SK-N-SH treated with all-trans-retinoic acid at 6 μM for 48 hours (cell line): Measurements from ENCODE around the gene DCLK1.

Experiments
- ATAC-seq: fragments of 200-7000 bp; cut with Tn5 transposase; 3 replicates; pipeline ENCODE4 v1.9.1; 2020; ENCODE audit warnings: mild to moderate bottlenecking, moderate library complexity
- ARNTL ChIP-seq: fragments of 450-650 bp; formaldehyde crosslinking; IDR thresholded peaks from 2 replicates; pipeline ENCODE4 v1.5.0; 2020; ENCODE audit warnings: low read depth, mild to moderate bottlenecking, moderate library complexity, borderline replicate concordance
- BACH2 ChIP-seq: fragments of 250-450 bp; sonication (Bioruptor Pico); IDR thresholded peaks from 2 replicates; pipeline ENCODE4 v1.9.0; 2021; ENCODE audit warnings: mild to moderate bottlenecking, borderline replicate concordance
- CREB5 ChIP-seq: fragments of 250-450 bp; sonication (Bioruptor Pico); IDR thresholded peaks from 2 replicates; pipeline ENCODE4 v1.5.1; 2020; ENCODE audit warnings: low read depth, mild to moderate bottlenecking, moderate library complexity
- CSDC2 ChIP-seq: fragments of 250-450 bp; sonication (Bioruptor Pico); IDR thresholded peaks from 2 replicates; pipeline ENCODE4 v1.5.0; 2020; ENCODE audit warnings: mild to moderate bottlenecking, moderate library complexity
- ESRRG ChIP-seq: fragments of 250-450 bp; sonication (Bioruptor Pico); IDR thresholded peaks from 2 replicates; pipeline ENCODE4 v1.6.1; 2021; ENCODE audit warnings: mild to moderate bottlenecking
- GLIS3 ChIP-seq: fragments of 250-450 bp; sonication (Bioruptor Pico); IDR thresholded peaks from 2 replicates; pipeline ENCODE4 v1.5.0; 2020; ENCODE audit warnings: mild to moderate bottlenecking, moderate library complexity
- ISL1 ChIP-seq: fragments of 250-450 bp; sonication (Bioruptor Pico); IDR thresholded peaks from 2 replicates; pipeline ENCODE4 v2.1.2; 2022; ENCODE audit warnings: mild to moderate bottlenecking, moderate library complexity
- PATZ1 ChIP-seq: fragments of 250-450 bp; sonication (Bioruptor Pico); IDR thresholded peaks from 2 replicates; pipeline ENCODE4 v1.8.0; 2020; ENCODE audit warnings: mild to moderate bottlenecking, moderate library complexity, borderline replicate concordance
- POU6F1 ChIP-seq: fragments of 250-450 bp; sonication (Bioruptor Pico); IDR thresholded peaks from 2 replicates; pipeline ENCODE4 v1.8.0; 2021; ENCODE audit warnings: low read depth, mild to moderate bottlenecking, moderate library complexity, borderline replicate concordance
- PPARA ChIP-seq: fragments of 250-450 bp; sonication (Bioruptor Pico); IDR thresholded peaks from 2 replicates; pipeline ENCODE4 v1.5.0; 2020; ENCODE audit warnings: mild to moderate bottlenecking, borderline replicate concordance
- RARB ChIP-seq: fragments of 250-450 bp; sonication (Bioruptor Pico); IDR thresholded peaks from 2 replicates; pipeline ENCODE4 v1.8.0; 2021; ENCODE audit warnings: mild to moderate bottlenecking, moderate library complexity
- SNAI2 ChIP-seq: fragments of 250-450 bp; sonication (Bioruptor Pico); IDR thresholded peaks from 2 replicates; pipeline ENCODE4 v1.5.0; 2020; ENCODE audit warnings: mild to moderate bottlenecking, moderate library complexity
- TCF4 ChIP-seq: fragments of 250-450 bp; sonication (Bioruptor Pico); IDR thresholded peaks from 2 replicates; pipeline ENCODE4 v1.8.0; 2021; ENCODE audit warnings: mild to moderate bottlenecking, moderate library complexity, borderline replicate concordance
- TOX ChIP-seq: fragments of 250-450 bp; sonication (Bioruptor Pico); IDR thresholded peaks from 2 replicates; pipeline ENCODE4 v1.8.0; 2021; ENCODE audit warnings: mild to moderate bottlenecking, moderate library complexity, borderline replicate concordance
- TSHZ2 ChIP-seq: fragments of 250-450 bp; sonication (Bioruptor Pico); IDR thresholded peaks from 2 replicates; pipeline ENCODE4 v1.5.0; 2020; ENCODE audit warnings: mild to moderate bottlenecking, moderate library complexity
- ZC3H10 ChIP-seq: fragments of 250-450 bp; sonication (Bioruptor Pico); IDR thresholded peaks from 2 replicates; pipeline ENCODE4 v1.5.1; 2021; ENCODE audit warnings: mild to moderate bottlenecking, moderate library complexity
- ZFP3 ChIP-seq: fragments of 250-450 bp; sonication (Bioruptor Pico); IDR thresholded peaks from 2 replicates; pipeline ENCODE4 v1.5.0; 2020; ENCODE audit warnings: mild to moderate bottlenecking, moderate library complexity
- ZFP30 ChIP-seq: fragments of 450-650 bp; formaldehyde crosslinking; IDR thresholded peaks from 2 replicates; pipeline ENCODE4 v1.5.0; 2022; ENCODE audit warnings: mild to moderate bottlenecking, moderate library complexity
- ZNF70 ChIP-seq: fragments of 450-650 bp; formaldehyde crosslinking; IDR thresholded peaks from 2 replicates; pipeline ENCODE4 v1.5.0; 2020; ENCODE audit warnings: mild to moderate bottlenecking, moderate library complexity
- TF ChIP-seq, protein P1 (sequence below): fragments of 250-450 bp; sonication (Bioruptor Pico); IDR thresholded peaks from 2 replicates; pipeline ENCODE4 v1.5.1; 2021; ENCODE audit warnings: mild to moderate bottlenecking, moderate library complexity

The DCLK1 gene

GRCh38 chr13:35781036-35782000 lies 349.9 kb downstream of the DCLK1 start:
- ATAC-seq = no peak
- no peak for TF ChIP-seq GLIS3
- no peak for TF ChIP-seq TCF4 (CRISPR knock-in tag)
- TF ChIP-seq ISL1 (CRISPR knock-in tag) = no peak
- TF ChIP-seq ZFP3 (CRISPR knock-in tag) = no peak
- TF ChIP-seq PPARA (CRISPR knock-in tag) = no peak
- no peak for TF ChIP-seq SNAI2
- no peak for TF ChIP-seq TOX (CRISPR knock-in tag)
- TF ChIP-seq ZC3H10 (CRISPR knock-in tag) = no peak
- no peak for TF ChIP-seq RARB (CRISPR knock-in tag)
- TF ChIP-seq ARNTL (CRISPR knock-in tag) = no peak
- TF ChIP-seq BACH2 (CRISPR knock-in tag) = no peak
- TF ChIP-seq, protein P1, sequence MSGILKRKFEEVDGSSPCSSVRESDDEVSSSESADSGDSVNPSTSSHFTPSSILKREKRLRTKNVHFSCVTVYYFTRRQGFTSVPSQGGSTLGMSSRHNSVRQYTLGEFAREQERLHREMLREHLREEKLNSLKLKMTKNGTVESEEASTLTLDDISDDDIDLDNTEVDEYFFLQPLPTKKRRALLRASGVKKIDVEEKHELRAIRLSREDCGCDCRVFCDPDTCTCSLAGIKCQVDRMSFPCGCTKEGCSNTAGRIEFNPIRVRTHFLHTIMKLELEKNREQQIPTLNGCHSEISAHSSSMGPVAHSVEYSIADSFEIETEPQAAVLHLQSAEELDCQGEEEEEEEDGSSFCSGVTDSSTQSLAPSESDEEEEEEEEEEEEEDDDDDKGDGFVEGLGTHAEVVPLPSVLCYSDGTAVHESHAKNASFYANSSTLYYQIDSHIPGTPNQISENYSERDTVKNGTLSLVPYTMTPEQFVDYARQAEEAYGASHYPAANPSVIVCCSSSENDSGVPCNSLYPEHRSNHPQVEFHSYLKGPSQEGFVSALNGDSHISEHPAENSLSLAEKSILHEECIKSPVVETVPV = no peak

- no peak for ATAC-seq
- TF ChIP-seq PATZ1 (CRISPR knock-in tag) (no peak), TCF4 (CRISPR knock-in tag) (no peak), CSDC2 (CRISPR knock-in tag) (no peak), ESRRG (CRISPR knock-in tag) (no peak), TOX (CRISPR knock-in tag) (no peak), CREB5 (no peak), ZC3H10 (CRISPR knock-in tag) (no peak), ZFP30 (CRISPR knock-in tag) (no peak), ZFP3 (CRISPR knock-in tag) (no peak), TSHZ2 (no peak), RARB (CRISPR knock-in tag) (no peak)
- TF ChIP-seq, protein P1 = no peak
Observed at GRCh38 chr13:35780613-35781012, 350.6 kb downstream of the DCLK1 start.

- peak; percentile 97 for ATAC-seq
- TF ChIP-seq CREB5 (no peak), GLIS3 (peak; percentile 9; the same call in 1 of the 2 replicates), POU6F1 (CRISPR knock-in tag) (peak; percentile 86; the same call in 1 of the 2 replicates), SNAI2 (peak; percentile 86; the same call in 1 of the 2 replicates), CSDC2 (CRISPR knock-in tag) (peak; percentile 58; the same call in 1 of the 2 replicates), ESRRG (CRISPR knock-in tag) (no peak), TSHZ2 (peak; percentile 40; the same call in 1 of the 2 replicates), ISL1 (CRISPR knock-in tag) (peak; percentile 94), ZFP3 (CRISPR knock-in tag) (0 out of 2 replicates have a peak, but pooled peaks have one; percentile 56), ZNF70 (CRISPR knock-in tag) (no peak)
Observed at GRCh38 chr13:35771898-35772297, 359.3 kb downstream of the DCLK1 start.
